Duodenal mucosa (tissue), 2 donors: ENCODE measurements around the gene PTPRN2.
"Not testable (repeated sequence)": the region's sequence is repeated elsewhere in the genome, so short reads cannot be mapped to it uniquely, and the experiment has no call there.

Experiments used
- H3K27ac ChIP-seq: one replicate; pipeline ENCODE4 v1.7.0; 2013; ENCODE audit warnings: low read depth, low read length
- H3K27me3 ChIP-seq, 2 donors: one replicate each; pipeline ENCODE4 v1.7.0; 2013; ENCODE audit warnings: low read length in 2 of 2, control low read depth in 1 of 2; ENCODE audit not compliant: insufficient read depth in 2 of 2, control insufficient read depth in 1 of 2
- H3K36me3 ChIP-seq, 2 donors: one replicate each; pipeline ENCODE4 v1.7.0; 2013; ENCODE audit warnings: low read length in 2 of 2, control low read depth in 1 of 2; ENCODE audit not compliant: insufficient read depth in 2 of 2, control insufficient read depth in 1 of 2
- H3K4me1 ChIP-seq, 2 donors: one replicate each; pipeline ENCODE4 v1.7.0; 2013; ENCODE audit warnings: low read length in 2 of 2, control low read depth in 1 of 2; ENCODE audit not compliant: insufficient read depth in 2 of 2, control insufficient read depth in 1 of 2
- H3K4me3 ChIP-seq, 2 donors: one replicate each; pipeline ENCODE4 v1.7.0; 2013; ENCODE audit warnings: low read length in 2 of 2, low read depth in 1 of 2
- H3K9ac ChIP-seq, 2 donors: one replicate each; pipeline ENCODE4 v1.7.0; 2013; ENCODE audit warnings: low read length in 2 of 2, low read depth in 1 of 2
- H3K9me3 ChIP-seq, 2 donors: one replicate each; pipeline ENCODE4 v1.7.0; 2013; ENCODE audit warnings: low read length in 2 of 2, control low read depth in 1 of 2; ENCODE audit not compliant: control insufficient read depth in 1 of 2

PTPRN2 gene

DNA sequence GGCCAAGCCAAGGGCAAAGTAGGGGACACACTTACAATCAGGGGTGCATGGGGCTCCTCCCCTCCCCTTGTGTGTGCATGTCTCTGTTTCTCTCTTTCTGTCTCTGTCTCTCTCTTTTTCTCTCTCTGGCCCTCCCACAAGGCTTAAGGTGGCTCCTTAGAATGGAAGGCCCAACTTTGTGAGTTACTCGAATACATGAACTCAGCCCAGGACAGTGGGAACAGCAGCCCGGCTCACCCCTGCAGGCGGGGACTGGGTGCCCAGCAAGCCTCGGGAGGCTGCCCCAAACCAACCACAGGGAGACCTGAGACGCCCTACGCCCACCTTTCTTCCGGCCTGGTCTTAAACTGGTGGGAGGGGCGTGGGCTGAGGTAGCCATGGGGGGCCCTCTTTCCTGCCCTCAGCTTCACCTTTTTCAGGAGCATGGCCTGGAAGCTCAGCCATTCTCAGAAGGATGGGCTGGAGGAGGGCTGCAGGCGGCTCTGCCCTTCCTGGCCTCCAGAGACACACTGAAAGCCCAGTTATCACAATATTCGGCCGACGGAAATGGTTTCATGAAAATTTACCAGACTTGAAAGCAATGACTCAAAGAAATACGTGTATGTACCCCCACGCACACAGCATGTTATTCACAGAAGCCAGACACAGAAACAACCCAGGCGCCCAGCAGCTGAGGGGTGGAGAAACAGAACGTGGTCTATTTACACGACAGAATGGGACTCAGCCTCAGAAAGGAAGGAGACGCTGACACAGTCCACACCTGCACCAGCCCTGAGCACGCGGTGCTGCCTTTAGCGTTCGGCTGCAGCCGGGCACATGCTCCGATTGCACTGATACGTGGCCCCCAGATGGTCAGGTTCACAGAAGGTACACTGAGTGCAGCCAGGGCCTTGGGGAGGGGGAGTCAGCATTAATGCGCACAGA lies 229.5 kb downstream of the PTPRN2 start:
- Histone ChIP-seq H3K36me3 (no peaks in the 10 kb centered on the region), H3K27ac (no peak overlapping the region), H3K9me3 (peaks cover 0 to 10% of the 10 kb centered on the region in 2 donors), H3K4me3 (no peak overlapping the region), H3K4me1 (no peaks in the 10 kb centered on the region), H3K9ac (no peak overlapping the region), H3K27me3 (no peaks in the 10 kb centered on the region)

DNA sequence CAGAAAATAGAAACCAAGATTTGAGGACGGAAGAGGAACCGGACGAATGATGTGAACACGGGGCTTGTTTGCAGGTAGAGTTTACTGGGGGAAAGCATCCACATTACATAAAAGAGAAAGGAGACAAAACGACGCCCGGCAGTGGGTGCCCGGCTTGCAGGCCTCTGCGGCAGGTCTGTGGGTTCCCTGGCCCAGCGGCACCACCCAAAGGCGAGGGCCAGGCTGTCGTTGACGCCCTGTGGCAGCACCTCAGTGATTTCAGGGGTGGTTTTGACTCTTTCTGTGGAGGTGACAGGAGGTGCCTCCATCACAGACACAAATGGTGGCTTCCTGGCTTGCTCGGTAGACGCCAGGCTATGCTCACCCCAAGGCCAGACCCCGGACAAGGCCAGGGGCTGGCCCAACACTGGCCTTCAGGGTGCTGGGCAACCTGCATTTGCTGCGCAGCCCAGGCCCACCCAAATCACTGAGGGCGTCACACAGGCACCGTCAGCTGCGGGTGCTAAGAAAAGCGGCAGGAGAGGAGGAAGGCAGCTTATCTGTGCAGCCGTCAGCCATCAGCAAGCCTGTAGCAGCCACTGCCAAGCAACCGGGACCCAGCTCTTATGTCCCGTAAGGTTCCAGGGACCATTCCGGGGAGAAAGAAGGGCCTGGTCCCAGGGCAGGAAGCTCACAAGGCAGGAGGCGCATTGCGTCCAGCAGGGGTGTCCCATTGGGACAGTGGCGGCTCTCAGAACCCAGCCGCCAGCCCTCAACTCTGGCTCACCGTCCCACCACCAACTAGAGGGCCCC lies 230.3 kb downstream of the PTPRN2 start:
- Histone ChIP-seq H3K27me3 (no peaks in the 10 kb centered on the region), H3K4me3 (no peak overlapping the region), H3K9me3 (peaks cover 0 to 10% of the 10 kb centered on the region in 2 donors), H3K36me3 (no peaks in the 10 kb centered on the region), H3K27ac (no peak overlapping the region), H3K4me1 (no peaks in the 10 kb centered on the region), H3K9ac (no peak overlapping the region)

DNA sequence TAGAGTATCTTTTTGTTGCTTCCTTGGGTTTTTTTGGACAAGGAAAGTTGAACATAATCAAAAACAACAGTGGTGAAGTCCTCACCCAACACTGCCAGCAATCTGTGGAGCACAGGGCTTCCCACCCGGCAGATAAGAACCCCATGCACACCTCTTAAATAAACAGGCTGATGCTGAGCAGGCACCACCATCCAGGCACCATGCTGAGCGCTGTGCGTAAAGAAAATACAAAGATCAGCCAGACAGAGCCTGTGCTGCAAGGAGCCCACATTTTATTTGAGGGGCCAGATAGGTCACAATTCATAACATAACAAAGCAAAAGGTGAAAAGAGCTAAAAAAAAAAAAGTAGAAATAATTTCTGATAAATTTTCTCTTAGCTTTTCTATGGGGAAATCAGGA lies 231.2 kb downstream of the PTPRN2 start:
- Histone ChIP-seq H3K9me3 (peaks cover 0 to 10% of the 10 kb centered on the region in 2 donors), H3K4me1 (no peaks in the 10 kb centered on the region), H3K27ac (no peak overlapping the region), H3K27me3 (no peaks in the 10 kb centered on the region), H3K4me3 (no peak overlapping the region), H3K36me3 (no peaks in the 10 kb centered on the region), H3K9ac (no peak overlapping the region)

DNA sequence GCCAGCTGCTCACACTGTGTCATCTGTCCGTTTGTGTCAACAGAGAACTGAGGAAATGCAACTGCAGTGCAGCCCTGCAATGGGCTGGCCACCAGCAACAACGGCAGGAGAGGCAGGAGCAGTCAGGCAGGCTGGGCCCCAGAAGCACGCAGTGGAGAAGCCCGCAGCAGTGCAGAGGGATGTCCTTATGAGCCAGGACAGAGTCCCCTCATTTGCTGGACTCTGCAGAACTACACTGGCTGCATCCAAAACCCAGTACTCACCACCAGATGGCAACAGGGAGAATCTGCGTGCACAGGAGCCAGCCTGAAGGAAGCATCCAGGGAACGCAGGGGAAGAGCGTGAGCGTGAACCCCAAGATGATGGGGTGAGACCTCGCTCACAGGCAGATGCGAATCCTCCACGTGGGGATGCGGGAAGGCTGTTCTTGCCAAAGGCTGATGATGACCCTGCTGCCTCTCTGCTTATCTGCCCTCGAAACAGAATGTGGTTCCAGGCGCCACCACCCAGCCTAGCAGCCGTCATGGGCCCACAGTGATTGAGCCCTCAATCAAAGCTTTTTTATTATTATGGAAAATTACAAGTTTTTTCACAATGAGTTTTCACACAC lies 232.1 kb downstream of the PTPRN2 start:
- H3K4me3 ChIP-seq = no peak overlapping the region
- H3K4me1 ChIP-seq = no peaks in the 10 kb centered on the region
- H3K9me3 ChIP-seq = peaks cover 0 to 10% of the 10 kb centered on the region in 2 donors
- H3K36me3 ChIP-seq = no peaks in the 10 kb centered on the region
- H3K27me3 ChIP-seq = no peaks in the 10 kb centered on the region
- H3K9ac ChIP-seq = no peak overlapping the region
- H3K27ac ChIP-seq = no peak overlapping the region

DNA sequence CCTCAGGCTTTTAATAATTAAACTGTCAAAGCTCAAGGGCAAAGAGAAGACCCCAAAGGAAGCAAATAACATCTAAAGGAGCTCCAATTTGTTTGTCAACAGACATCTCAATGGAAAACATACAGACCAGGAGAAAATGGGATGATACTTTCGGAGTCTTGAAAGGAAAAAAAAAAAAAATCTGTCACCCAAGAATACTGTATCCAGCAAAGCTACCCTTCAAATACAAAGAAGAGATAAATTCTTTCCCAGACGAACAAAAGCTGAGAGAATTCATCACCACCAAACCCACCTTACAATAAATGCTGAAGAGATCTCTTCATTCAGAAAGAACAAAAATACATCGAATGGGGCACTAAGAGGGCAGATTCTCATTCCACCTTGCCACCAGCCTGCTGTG lies 232.8 kb downstream of the PTPRN2 start:
- Histone ChIP-seq H3K27me3 (no peaks in the 10 kb centered on the region), H3K4me1 (no peaks in the 10 kb centered on the region), H3K9me3 (peaks cover 0 to 10% of the 10 kb centered on the region in 2 donors), H3K9ac (no peak overlapping the region), H3K27ac (no peak overlapping the region), H3K36me3 (no peaks in the 10 kb centered on the region), H3K4me3 (no peak overlapping the region)

DNA sequence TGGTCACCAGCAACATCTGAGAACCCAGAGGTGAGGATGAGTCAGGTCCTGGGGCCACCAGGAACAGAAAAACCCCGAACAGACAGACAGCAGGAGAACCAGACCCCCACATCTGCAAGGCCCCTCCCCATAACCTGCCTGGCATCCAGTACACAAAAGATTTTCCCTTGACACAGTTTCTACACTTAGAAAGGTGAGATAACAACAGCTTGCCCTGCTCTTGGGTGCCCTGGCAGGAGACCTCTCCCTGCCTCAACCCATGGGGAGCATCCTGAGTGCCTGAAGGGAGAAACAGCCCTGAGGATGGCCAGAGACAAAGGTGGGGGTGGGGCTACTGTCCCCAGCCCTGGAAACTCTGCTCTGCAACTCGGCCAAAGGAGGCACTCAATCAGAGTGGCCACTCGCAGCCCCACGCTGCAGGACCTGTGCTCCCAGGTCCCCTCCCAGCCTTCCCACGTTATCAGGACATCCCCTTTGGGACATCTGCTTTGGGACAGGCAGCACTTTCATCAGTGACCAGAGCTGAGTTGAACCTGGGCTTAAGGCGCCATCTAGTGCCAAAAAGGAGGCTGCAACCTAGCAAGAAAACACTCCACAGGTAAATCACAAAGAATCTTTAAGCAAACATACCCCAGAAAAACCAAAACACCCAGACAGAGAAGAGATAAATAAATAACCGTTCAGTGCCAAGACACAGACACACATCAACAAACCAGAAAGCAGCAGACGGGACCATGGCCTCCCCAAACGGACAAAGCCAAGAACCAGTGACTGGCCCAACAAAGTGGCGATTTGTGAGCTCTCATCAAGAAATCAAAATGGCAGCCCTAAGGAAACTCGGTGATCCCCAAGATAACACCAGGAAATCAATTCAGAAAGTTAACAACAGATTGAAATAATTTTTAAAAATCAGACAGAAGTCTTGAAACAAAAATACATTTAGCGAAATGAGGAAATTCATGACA lies 233.7 kb downstream of the PTPRN2 start:
- H3K4me3 ChIP-seq = no peak overlapping the region
- no peaks in the 10 kb centered on the region for H3K4me1 ChIP-seq
- H3K27me3 ChIP-seq = no peaks in the 10 kb centered on the region
- peaks cover 0 to 10% of the 10 kb centered on the region in 2 donors for H3K9me3 ChIP-seq
- H3K27ac ChIP-seq = no peak overlapping the region
- H3K36me3 ChIP-seq = no peaks in the 10 kb centered on the region
- H3K9ac ChIP-seq = no peak overlapping the region

DNA sequence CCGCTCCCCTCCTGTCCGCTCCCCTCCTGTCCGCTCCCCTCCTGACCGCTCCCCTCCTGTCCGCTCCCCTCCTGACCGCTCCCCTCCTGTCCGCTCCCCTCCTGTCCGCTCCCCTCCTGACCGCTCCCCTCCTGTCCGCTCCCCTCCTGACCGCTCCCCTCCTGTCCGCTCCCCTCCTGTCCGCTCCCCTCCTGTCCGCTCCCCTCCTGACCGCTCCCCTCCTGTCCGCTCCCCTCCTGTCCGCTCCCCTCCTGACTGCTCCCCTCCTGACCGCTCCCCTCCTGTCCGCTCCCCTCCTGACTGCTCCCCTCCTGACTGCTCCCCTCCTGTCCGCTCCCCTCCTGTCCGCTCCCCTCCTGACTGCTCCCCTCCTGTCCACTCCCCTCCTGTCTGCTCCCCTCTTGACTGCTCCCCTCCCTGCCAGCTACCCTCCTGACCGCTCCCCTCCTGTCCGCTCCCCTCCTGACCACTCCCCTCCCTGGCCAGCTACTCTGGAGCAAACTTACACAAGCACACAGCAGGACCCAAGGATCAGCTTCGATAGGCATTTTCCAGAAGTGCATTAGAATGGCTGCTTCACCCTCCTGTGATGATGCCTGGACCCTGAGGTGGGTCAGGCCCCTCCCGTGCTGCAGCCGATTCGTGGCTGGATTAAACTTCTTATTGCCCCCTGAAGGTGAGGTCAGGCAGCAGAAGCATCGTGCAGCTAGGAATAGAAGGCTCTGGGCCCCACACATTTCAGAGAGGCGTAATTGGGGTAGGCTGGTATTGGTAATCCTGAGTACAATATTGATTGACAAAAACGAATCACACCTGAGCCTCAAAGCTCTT lies 235.5 kb downstream of the PTPRN2 start:
- not testable (repeated sequence) for H3K9me3 ChIP-seq, H3K9ac ChIP-seq, H3K27ac ChIP-seq, H3K36me3 ChIP-seq, H3K4me3 ChIP-seq, H3K4me1 ChIP-seq, H3K27me3 ChIP-seq

DNA sequence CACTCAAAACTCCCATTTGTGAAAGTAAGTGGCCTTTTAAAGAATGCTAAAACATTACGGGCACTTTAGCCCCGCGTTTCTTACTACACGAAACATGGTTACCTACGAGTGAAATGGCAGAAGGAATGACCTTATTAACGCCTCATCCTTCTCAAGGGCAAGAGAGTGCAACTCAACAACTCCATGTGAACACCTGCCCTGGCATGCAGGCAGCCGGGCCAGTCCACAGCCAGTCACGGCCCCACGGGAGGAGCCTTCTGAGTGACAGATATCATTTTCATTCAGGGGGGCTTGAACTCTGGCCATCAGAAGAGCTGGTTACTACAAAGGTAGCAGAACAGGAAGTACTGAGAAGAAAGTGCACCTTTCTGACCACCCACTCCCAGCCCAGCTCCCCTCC lies 236.1 kb downstream of the PTPRN2 start:
- Histone ChIP-seq H3K27me3 (no peaks in the 10 kb centered on the region), H3K4me1 (no peaks in the 10 kb centered on the region)

DNA sequence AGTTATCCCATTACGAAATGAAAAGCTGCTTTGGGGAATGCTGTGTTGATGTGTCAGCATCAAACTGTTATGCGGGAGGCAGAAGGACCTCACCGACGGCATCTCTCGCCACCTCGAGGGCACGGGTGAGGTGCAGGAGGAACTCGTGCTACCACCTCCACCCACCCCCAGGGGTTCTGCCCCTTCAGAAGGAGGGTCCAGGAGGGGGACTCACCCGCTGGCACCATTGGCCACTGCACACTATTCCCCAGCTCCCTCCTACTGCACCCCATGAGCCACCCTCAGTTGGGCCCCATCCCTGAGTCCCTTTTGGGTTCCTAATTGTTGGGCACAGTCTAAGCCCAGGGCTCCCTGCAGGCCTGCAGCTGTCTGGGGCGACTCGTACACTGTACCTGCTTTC lies 236.6 kb downstream of the PTPRN2 start:
- H3K9me3 ChIP-seq = peaks cover 0 to 10% of the 10 kb centered on the region in 2 donors
- no peak overlapping the region for H3K9ac ChIP-seq
- no peak overlapping the region for H3K4me3 ChIP-seq
- no peaks in the 10 kb centered on the region for H3K4me1 ChIP-seq
- no peaks in the 10 kb centered on the region for H3K27me3 ChIP-seq
- no peaks in the 10 kb centered on the region for H3K36me3 ChIP-seq
- H3K27ac ChIP-seq = no peak overlapping the region

More for the DNA sequence above, 236.1 kb downstream of the PTPRN2 start:
- Histone ChIP-seq H3K4me3 (no peak overlapping the region), H3K27ac (no peak overlapping the region), H3K36me3 (no peaks in the 10 kb centered on the region), H3K9ac (no peak overlapping the region), H3K9me3 (peaks cover 0 to 10% of the 10 kb centered on the region in 2 donors)
